HEK293 (cell line): ENCODE data around the gene NDUFA3.

Source experiments
- CTCF ChIA-PET: fragments of 350-600 bp; formaldehyde crosslinking; extraction: SDS; loops from one replicate; lab custom pipeline; 2021; ENCODE audit warnings: antibody characterized with exemption; lab: Yijun Ruan, JAX
- POLR2A ChIA-PET: fragments of 300-600 bp; formaldehyde crosslinking; extraction: SDS; loops from one replicate; lab custom pipeline; 2020; ENCODE audit warnings: antibody characterized with exemption, inconsistent platforms; lab: Yijun Ruan, JAX
- H3K27ac ChIP-seq: fragments of 200-500 bp; sonication (Bioruptor generic); 2 replicates; pipeline ENCODE4 v1.5.1; 2014; ENCODE audit warnings: low read depth, low read length, control low read depth, inconsistent platforms; ENCODE audit errors: extremely low read depth
- H3K36me3 ChIP-seq, 2 experiments: fragments of 200-500 bp in 1 of 2; sonication (Bioruptor generic) in 1 of 2; 1 replicate in 1 of 2; 2 replicates in 1 of 2; pipeline ENCODE4 v1.5.1; 2014 to 2017; ENCODE audit warnings: inconsistent platforms in 2 of 2, low read length in 2 of 2; ENCODE audit not compliant: control insufficient read depth in 2 of 2, insufficient read depth in 1 of 2
- H3K4me1 ChIP-seq: fragments of 200-500 bp; sonication (Bioruptor generic); 2 replicates; pipeline ENCODE4 v1.5.1; 2014; ENCODE audit warnings: mild to moderate bottlenecking, low read length, inconsistent platforms; ENCODE audit not compliant: control insufficient read depth, insufficient read depth
- H3K4me3 ChIP-seq: 2 replicates; pipeline ENCODE4 v1.5.1; 2011; ENCODE audit warnings: low read depth, mild to moderate bottlenecking, control low read depth, low read length, moderate library complexity
- H3K9me3 ChIP-seq: fragments of 200-500 bp; sonication (Bioruptor generic); 2 replicates; pipeline ENCODE4 v1.5.1; 2014; ENCODE audit warnings: low read depth, low read length, inconsistent platforms; ENCODE audit not compliant: control insufficient read depth, insufficient read depth
- HOXC10 ChIP-seq: sonication (generic); formaldehyde crosslinking; IDR thresholded peaks from 2 replicates; pipeline ENCODE4 v1.8.1; 2023; ENCODE audit warnings: mild to moderate bottlenecking, missing genetic modification reagents
- SP2 ChIP-seq: fragments of 450-650 bp; formaldehyde crosslinking; IDR thresholded peaks from 2 replicates; pipeline ENCODE4 v1.5.1; 2016; ENCODE audit warnings: missing biosample characterization, missing genetic modification characterization
- SP7 ChIP-seq: fragments of 450-650 bp; formaldehyde crosslinking; IDR thresholded peaks from 2 replicates; pipeline ENCODE4 v1.5.1; 2016; ENCODE audit warnings: missing biosample characterization, missing genetic modification characterization
- ZEB2 ChIP-seq: fragments of 450-650 bp; formaldehyde crosslinking; IDR thresholded peaks from 2 replicates; pipeline ENCODE4 v1.5.1; 2016; ENCODE audit warnings: missing biosample characterization, missing genetic modification characterization
- ZFP3 ChIP-seq: fragments of 450-650 bp; formaldehyde crosslinking; IDR thresholded peaks from 2 replicates; pipeline ENCODE4 v1.5.1; 2016; ENCODE audit warnings: low read depth, missing biosample characterization, missing genetic modification characterization
- ZNF10 ChIP-seq: fragments of 450-650 bp; formaldehyde crosslinking; IDR thresholded peaks from 2 replicates; pipeline ENCODE4 v1.5.1; 2017; ENCODE audit warnings: missing biosample characterization, missing genetic modification characterization
- ZNF2 ChIP-seq: fragments of 450-650 bp; formaldehyde crosslinking; IDR thresholded peaks from 2 replicates; pipeline ENCODE4 v1.5.1; 2016; ENCODE audit warnings: missing biosample characterization, missing genetic modification characterization
- ZNF24 ChIP-seq: fragments of 450-650 bp; formaldehyde crosslinking; IDR thresholded peaks from 2 replicates; pipeline ENCODE4 v1.5.1; 2016; ENCODE audit warnings: missing biosample characterization, missing genetic modification characterization
- ZNF26 ChIP-seq: fragments of 450-650 bp; formaldehyde crosslinking; IDR thresholded peaks from 2 replicates; pipeline ENCODE4 v1.5.1; 2016; ENCODE audit warnings: missing biosample characterization, missing genetic modification characterization
- ZNF292 ChIP-seq: fragments of 450-650 bp; formaldehyde crosslinking; IDR thresholded peaks from 2 replicates; pipeline ENCODE4 v1.5.1; 2016; ENCODE audit warnings: low read depth, missing biosample characterization, missing genetic modification characterization, borderline replicate concordance
- ZNF324 ChIP-seq: fragments of 450-650 bp; formaldehyde crosslinking; IDR thresholded peaks from 2 replicates; pipeline ENCODE4 v1.5.1; 2016; ENCODE audit warnings: missing biosample characterization, missing genetic modification characterization
- ZNF366 ChIP-seq: fragments of 450-650 bp; formaldehyde crosslinking; conservative IDR thresholded peaks from 2 replicates; pipeline ENCODE4 v1.5.1; 2016; ENCODE audit warnings: missing biosample characterization, missing genetic modification characterization
- ZNF530 ChIP-seq: fragments of 450-650 bp; formaldehyde crosslinking; IDR thresholded peaks from 2 replicates; pipeline ENCODE4 v1.5.1; 2016; ENCODE audit warnings: low read depth, missing biosample characterization, missing genetic modification characterization
- ZNF558 ChIP-seq: fragments of 450-650 bp; formaldehyde crosslinking; IDR thresholded peaks from 2 replicates; pipeline ENCODE4 v1.5.1; 2016; ENCODE audit warnings: missing biosample characterization, missing genetic modification characterization
- ZNF585B ChIP-seq: fragments of 450-650 bp; formaldehyde crosslinking; IDR thresholded peaks from 2 replicates; pipeline ENCODE4 v1.5.1; 2016; ENCODE audit warnings: missing biosample characterization, missing genetic modification characterization
- ZNF658 ChIP-seq: fragments of 450-650 bp; formaldehyde crosslinking; IDR thresholded peaks from 2 replicates; pipeline ENCODE4; 2016; ENCODE audit warnings: missing biosample characterization, missing genetic modification characterization
- ZNF660 ChIP-seq: fragments of 450-650 bp; IDR thresholded peaks from 2 replicates; pipeline ENCODE4 v1.5.1; 2018; ENCODE audit warnings: missing biosample characterization, mild to moderate bottlenecking, missing genetic modification characterization
- ZNF777 ChIP-seq: fragments of 450-650 bp; formaldehyde crosslinking; IDR thresholded peaks from 2 replicates; pipeline ENCODE4 v1.5.1; 2017; ENCODE audit warnings: missing biosample characterization, missing genetic modification characterization, borderline replicate concordance
- ZNF843 ChIP-seq: fragments of 450-650 bp; formaldehyde crosslinking; IDR thresholded peaks from 2 replicates; pipeline ENCODE4 v1.5.1; 2016; ENCODE audit warnings: missing biosample characterization, missing genetic modification characterization
- ZSCAN18 ChIP-seq: fragments of 450-650 bp; formaldehyde crosslinking; IDR thresholded peaks from 2 replicates; pipeline ENCODE4 v1.5.1; 2016; ENCODE audit warnings: missing biosample characterization, missing genetic modification characterization
- TF ChIP-seq, protein P1 (sequence below): fragments of 450-650 bp; formaldehyde crosslinking; IDR thresholded peaks from 2 replicates; pipeline ENCODE4 v1.5.1; 2017; ENCODE audit warnings: missing biosample characterization, missing genetic modification characterization
- TF ChIP-seq, protein P2 (sequence below): fragments of 450-650 bp; formaldehyde crosslinking; IDR thresholded peaks from 2 replicates; pipeline ENCODE4 v1.5.1; 2016; ENCODE audit warnings: missing biosample characterization, missing genetic modification characterization
- TF ChIP-seq, protein P3 (sequence below): fragments of 450-650 bp; formaldehyde crosslinking; IDR thresholded peaks from 2 replicates; pipeline ENCODE4 v1.5.1; 2016; ENCODE audit warnings: missing biosample characterization, missing genetic modification characterization, borderline replicate concordance
- TF ChIP-seq, protein P4 (sequence below): fragments of 450-650 bp; formaldehyde crosslinking; IDR thresholded peaks from 2 replicates; pipeline ENCODE4 v1.5.1; 2016; ENCODE audit warnings: missing biosample characterization, missing genetic modification characterization

Gene NDUFA3

DNA sequence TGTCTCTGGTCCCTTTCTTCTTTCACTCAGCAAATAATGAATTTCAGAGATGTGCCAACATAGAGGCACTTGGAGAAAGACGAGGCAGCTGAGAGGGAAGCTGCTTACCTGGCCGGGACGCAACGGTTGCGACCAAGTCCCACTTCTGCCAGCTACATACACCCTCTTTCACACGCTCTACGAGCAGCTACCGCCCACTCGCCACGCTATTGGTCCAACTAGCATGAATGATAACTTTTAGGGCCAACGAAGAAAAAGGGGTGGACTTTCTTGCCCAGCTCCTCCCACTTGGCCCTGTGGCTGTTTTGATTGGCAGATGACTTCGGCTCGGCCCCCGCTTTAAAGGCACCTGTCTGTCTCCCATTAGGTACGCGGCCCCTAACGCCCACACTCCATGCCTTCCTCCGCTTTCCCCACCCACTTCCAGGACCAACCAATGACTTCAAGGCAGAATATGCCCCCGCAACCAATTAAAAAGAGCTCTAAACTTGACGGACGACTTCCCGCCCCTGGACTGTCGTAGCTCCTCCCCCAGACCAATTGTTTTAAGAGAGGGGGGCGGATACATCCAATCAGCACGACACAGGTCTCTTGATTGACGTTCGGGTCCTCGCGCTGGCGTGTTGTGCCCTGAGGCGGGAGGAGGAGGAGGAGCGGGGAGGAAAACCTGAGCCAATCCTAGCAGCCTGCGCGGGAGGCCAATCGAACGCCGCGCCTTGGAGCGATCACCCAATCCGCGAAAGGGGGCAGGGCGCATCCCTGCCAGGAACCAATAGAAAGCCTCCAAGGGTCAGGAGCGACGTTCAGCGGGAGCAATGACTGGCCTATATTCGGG is 34.4 kb downstream of the NDUFA3 start (continued):
- TF ChIP-seq ZEB2 (tag by site-specific recombination) (no peak), ZFP3 (tag by site-specific recombination) (no peak), ZNF292 (tag by site-specific recombination) (no peak), ZNF585B (no peak), ZNF366 (tag by site-specific recombination) (no peak), ZNF530 (tag by site-specific recombination) (no peak), ZNF658 (tag by site-specific recombination) (no peak), HOXC10 (CRISPR knock-in tag) (0 out of 2 replicates have a peak, but pooled peaks have one; percentile 45), ZNF10 (tag by site-specific recombination) (no peak), ZNF660 (tag by site-specific recombination) (no peak), SP2 (peak; percentile 94), ZNF2 (tag by site-specific recombination) (no peak), ZSCAN18 (tag by site-specific recombination) (no peak)
- TF ChIP-seq, protein P1, sequence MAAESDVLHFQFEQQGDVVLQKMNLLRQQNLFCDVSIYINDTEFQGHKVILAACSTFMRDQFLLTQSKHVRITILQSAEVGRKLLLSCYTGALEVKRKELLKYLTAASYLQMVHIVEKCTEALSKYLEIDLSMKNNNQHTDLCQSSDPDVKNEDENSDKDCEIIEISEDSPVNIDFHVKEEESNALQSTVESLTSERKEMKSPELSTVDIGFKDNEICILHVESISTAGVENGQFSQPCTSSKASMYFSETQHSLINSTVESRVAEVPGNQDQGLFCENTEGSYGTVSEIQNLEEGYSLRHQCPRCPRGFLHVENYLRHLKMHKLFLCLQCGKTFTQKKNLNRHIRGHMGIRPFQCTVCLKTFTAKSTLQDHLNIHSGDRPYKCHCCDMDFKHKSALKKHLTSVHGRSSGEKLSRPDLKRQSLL = no peak
- TF ChIP-seq, protein P2, sequence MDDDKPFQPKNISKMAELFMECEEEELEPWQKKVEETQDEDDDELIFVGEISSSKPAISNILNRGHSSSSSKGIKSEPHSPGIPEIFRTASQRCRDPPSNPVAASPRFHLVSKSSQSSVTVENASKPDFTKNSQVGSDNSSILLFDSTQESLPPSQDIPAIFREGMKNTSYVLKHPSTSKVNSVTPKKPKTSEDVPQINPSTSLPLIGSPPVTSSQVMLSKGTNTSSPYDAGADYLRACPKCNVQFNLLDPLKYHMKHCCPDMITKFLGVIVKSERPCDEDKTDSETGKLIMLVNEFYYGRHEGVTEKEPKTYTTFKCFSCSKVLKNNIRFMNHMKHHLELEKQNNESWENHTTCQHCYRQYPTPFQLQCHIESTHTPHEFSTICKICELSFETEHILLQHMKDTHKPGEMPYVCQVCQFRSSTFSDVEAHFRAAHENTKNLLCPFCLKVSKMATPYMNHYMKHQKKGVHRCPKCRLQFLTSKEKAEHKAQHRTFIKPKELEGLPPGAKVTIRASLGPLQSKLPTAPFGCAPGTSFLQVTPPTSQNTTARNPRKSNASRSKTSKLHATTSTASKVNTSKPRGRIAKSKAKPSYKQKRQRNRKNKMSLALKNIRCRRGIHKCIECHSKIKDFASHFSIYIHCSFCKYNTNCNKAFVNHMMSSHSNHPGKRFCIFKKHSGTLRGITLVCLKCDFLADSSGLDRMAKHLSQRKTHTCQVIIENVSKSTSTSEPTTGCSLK (tag by site-specific recombination) = no peak
- TF ChIP-seq, protein P3, sequence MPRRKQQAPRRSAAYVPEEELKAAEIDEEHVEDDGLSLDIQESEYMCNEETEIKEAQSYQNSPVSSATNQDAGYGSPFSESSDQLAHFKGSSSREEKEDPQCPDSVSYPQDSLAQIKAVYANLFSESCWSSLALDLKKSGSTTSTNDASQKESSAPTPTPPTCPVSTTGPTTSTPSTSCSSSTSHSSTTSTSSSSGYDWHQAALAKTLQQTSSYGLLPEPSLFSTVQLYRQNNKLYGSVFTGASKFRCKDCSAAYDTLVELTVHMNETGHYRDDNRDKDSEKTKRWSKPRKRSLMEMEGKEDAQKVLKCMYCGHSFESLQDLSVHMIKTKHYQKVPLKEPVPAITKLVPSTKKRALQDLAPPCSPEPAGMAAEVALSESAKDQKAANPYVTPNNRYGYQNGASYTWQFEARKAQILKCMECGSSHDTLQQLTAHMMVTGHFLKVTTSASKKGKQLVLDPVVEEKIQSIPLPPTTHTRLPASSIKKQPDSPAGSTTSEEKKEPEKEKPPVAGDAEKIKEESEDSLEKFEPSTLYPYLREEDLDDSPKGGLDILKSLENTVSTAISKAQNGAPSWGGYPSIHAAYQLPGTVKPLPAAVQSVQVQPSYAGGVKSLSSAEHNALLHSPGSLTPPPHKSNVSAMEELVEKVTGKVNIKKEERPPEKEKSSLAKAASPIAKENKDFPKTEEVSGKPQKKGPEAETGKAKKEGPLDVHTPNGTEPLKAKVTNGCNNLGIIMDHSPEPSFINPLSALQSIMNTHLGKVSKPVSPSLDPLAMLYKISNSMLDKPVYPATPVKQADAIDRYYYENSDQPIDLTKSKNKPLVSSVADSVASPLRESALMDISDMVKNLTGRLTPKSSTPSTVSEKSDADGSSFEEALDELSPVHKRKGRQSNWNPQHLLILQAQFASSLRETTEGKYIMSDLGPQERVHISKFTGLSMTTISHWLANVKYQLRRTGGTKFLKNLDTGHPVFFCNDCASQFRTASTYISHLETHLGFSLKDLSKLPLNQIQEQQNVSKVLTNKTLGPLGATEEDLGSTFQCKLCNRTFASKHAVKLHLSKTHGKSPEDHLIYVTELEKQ (tag by site-specific recombination) = peak; percentile 55

DNA sequence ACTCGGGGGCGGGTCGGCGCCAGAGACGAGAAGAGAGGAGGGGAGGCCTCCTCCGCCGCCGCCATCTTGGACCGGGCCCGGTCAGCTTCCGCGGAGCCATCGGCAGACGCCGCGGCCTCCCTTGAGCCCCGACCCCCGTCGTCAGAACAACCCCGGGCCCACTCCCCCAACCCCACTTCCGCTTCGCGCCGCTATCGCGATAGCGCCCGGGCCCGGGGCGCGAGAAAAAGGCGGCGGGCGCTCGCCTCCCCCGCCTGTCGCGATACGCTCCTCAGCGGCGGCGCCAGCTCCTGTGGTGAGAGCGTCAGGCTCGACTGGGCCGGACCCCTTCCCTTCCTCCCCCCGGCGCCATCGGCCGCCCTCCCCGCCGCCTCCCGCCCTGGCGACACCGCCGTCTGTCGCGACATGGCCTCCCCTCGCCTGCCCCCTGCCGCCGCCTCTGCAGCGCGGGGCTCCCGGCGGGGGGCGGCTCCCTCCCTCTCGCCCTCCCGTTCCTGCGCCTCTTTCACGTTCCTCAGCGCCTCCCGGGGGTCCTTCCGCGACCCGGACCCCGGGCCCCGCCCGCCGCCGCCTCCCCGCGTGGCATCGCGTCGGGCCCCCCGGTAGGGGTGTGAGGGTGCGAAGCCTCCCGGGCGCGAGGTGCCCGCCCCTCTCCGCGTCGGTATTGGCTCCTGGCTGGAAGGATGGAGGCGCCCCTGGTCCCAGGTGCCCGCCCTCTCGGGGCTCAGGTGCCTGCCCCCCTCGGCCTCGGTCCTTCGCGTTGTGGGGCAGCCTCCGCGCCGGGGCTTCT is 35.2 kb downstream of the NDUFA3 start, which contains the start of gene CNOT3:
CNOT3 (plus strand) TSS at position 64 of the 790 bp plus-strand sequence. CDS start 5,217 bp downstream, outside the sequence.
- CTCF ChIA-PET = interaction anchor here (0.8 to 1.7 kb wide), 5 partner anchors 20 to 94 kb away, joined by 4 to 6 read pairs (median 5); partner anchors contain the start of gene LENG1
- H3K27ac ChIP-seq = peak within 1 kb of the TSS; percentile 88
- 0 out of 2 replicates have a peak, but pooled peaks have one; percentile 39 for TF ChIP-seq ZNF324 (tag by site-specific recombination)
- 0 out of 2 replicates have a peak, but pooled peaks have one; percentile 32 for TF ChIP-seq ZNF843 (tag by site-specific recombination)
- TF ChIP-seq ZNF558 = no peak
- no peak for TF ChIP-seq ZNF26
- no peak for TF ChIP-seq ZNF777 (tag by site-specific recombination)
- TF ChIP-seq, protein P4, sequence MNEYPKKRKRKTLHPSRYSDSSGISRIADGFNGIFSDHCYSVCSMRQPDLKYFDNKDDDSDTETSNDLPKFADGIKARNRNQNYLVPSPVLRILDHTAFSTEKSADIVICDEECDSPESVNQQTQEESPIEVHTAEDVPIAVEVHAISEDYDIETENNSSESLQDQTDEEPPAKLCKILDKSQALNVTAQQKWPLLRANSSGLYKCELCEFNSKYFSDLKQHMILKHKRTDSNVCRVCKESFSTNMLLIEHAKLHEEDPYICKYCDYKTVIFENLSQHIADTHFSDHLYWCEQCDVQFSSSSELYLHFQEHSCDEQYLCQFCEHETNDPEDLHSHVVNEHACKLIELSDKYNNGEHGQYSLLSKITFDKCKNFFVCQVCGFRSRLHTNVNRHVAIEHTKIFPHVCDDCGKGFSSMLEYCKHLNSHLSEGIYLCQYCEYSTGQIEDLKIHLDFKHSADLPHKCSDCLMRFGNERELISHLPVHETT (tag by site-specific recombination) = no peak
- peak; percentile 51 for TF ChIP-seq SP7 (tag by site-specific recombination)
- no peak for TF ChIP-seq ZNF24 (tag by site-specific recombination)

More for the DNA sequence above, 35.2 kb downstream of the NDUFA3 start, which contains the start of gene CNOT3:
- POLR2A ChIA-PET = interaction anchor here (0.6 to 5.5 kb wide), 30 partner anchors 8 to 1588 kb away, joined by 3 to 116 read pairs (median 6); partner anchors contain the start of genes LENG1, LENG8, LENG9 and MBOAT7
- peak within 1 kb of the TSS; percentile 94 for H3K4me3 ChIP-seq
- H3K36me3 ChIP-seq = peaks cover 8 to 44% of the 10 kb centered on the region in 2 experiments
- peaks cover 2% of the 10 kb centered on the region for H3K9me3 ChIP-seq
- H3K4me1 ChIP-seq = peaks cover 13% of the 10 kb centered on the region
